ENCODE data around the gene LFNG. TPM values are rescaled to one million over a fixed set of nuclear protein-coding genes. Genes with fewer than 3 reads are reported as not detected.

The LFNG gene
- total RNA-seq, 1 experiment from 2014 or later, result 2.4 TPM

DNA sequence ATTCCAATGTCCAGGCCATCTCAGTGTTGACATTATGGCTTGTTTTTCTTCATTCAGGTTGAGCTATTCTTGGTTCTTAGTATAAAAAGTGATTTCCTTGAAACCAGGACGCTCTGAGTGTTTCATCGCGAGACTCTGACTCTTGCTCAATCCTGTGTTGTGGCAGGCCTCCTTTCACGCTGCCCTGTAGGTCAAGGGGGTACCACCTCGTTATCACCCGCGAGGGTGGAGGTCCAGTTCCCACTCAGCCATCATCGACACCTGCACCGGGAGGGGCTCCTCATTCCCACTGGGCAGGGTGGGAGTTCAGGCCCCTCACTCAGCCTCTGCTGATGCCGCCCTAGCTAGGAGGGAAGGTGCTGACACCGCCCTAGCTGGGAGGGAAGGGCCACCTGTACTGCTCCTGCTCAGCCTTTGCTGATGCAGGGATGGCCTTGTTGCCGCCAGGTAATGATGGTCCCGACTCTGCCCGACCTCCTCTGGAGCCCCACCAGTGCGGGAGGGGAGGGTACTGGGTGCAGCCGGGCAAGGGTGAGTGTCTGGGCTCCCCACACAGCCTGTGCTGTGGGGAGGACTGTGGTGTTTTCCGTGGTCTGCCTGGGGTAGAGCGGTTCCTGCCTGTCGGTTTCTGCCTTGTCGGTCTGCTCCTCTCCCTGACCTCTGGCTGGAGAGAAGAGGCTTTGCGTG, 55.6 kb downstream of the LFNG start:
- Mint-ChIP-seq H3K9me3 (ENCODE audit: unreplicated experiment) (no peaks in the 10 kb centered on the region), H3K36me3 (ENCODE audit: insufficient read depth, unreplicated experiment) (peaks cover 45% of the 10 kb centered on the region), H3K4me1 (ENCODE audit: insufficient read depth, unreplicated experiment) (no peaks in the 10 kb centered on the region), H3K27me3 (ENCODE audit: insufficient read depth, unreplicated experiment) (no peaks in the 10 kb centered on the region), H3K27ac (ENCODE audit: low read depth, unreplicated experiment) (no peak overlapping the region), H3K4me3 (ENCODE audit: unreplicated experiment) (no peak overlapping the region)
- POLR2A ChIA-PET, result no interaction called here
- CTCF ChIA-PET, result interaction anchor here (0.7 kb wide), 1 partner anchor 94 kb away, joined by 3 read pairs; no protein-coding TSS in a partner anchor
- no peak for DNase-seq (ENCODE audit: unreplicated experiment)
- intact Hi-C loops (cut with micrococcal nuclease), result no loop called here
- BruUV-seq (replicated peaks), result no TSS peak
- TF ChIP-seq, protein P1, sequence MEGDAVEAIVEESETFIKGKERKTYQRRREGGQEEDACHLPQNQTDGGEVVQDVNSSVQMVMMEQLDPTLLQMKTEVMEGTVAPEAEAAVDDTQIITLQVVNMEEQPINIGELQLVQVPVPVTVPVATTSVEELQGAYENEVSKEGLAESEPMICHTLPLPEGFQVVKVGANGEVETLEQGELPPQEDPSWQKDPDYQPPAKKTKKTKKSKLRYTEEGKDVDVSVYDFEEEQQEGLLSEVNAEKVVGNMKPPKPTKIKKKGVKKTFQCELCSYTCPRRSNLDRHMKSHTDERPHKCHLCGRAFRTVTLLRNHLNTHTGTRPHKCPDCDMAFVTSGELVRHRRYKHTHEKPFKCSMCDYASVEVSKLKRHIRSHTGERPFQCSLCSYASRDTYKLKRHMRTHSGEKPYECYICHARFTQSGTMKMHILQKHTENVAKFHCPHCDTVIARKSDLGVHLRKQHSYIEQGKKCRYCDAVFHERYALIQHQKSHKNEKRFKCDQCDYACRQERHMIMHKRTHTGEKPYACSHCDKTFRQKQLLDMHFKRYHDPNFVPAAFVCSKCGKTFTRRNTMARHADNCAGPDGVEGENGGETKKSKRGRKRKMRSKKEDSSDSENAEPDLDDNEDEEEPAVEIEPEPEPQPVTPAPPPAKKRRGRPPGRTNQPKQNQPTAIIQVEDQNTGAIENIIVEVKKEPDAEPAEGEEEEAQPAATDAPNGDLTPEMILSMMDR (IDR thresholded peaks at IDR 0.05; ENCODE audit: unreplicated experiment), result no peak

DNA sequence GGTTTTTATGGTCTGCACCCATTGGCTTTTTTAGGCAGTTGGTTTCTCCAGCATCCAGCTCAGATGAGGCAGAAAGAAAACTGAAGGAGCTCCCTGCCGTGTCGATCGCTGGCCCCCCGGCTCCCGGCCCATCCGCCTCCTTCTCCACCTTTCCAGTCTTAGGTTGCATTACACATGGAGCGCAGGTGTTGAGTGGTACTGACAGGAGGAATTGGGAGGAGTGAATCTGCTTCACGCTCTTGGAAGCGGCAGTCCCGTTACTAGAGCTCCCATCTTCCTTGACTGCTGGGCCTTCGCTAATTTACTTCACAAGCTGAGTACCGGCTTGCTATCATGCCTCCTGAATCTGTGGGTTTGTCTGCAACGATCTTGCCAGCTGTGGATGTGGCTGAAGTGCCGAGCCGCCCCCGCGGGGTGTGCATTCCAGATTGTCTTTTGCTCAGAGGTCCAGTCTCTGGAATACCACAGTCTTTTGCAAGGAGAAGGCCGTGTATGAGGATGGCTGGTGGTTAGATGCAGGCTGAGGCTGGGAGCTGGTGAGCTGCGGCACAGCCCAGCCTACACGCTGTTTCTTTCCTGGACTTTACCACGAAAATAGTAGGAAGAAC, 56.3 kb downstream of the LFNG start:
- H3K9me3 Mint-ChIP-seq (ENCODE audit: unreplicated experiment), result no peaks in the 10 kb centered on the region
- TF ChIP-seq, protein P1 (IDR thresholded peaks at IDR 0.05; ENCODE audit: unreplicated experiment), result no peak
- H3K27ac Mint-ChIP-seq (ENCODE audit: low read depth, unreplicated experiment), result no peak overlapping the region
- H3K27me3 Mint-ChIP-seq (ENCODE audit: insufficient read depth, unreplicated experiment), result no peaks in the 10 kb centered on the region
- H3K36me3 Mint-ChIP-seq (ENCODE audit: insufficient read depth, unreplicated experiment), result peaks cover 45% of the 10 kb centered on the region
- DNase-seq (ENCODE audit: unreplicated experiment), result no peak
- H3K4me1 Mint-ChIP-seq (ENCODE audit: insufficient read depth, unreplicated experiment), result no peaks in the 10 kb centered on the region
- no TSS peak for BruUV-seq (replicated peaks)
- ChIA-PET POLR2A (no interaction called here), CTCF (no interaction called here)
- no peak overlapping the region for H3K4me3 Mint-ChIP-seq (ENCODE audit: unreplicated experiment)
- intact Hi-C loops (cut with micrococcal nuclease), result no loop called here

DNA sequence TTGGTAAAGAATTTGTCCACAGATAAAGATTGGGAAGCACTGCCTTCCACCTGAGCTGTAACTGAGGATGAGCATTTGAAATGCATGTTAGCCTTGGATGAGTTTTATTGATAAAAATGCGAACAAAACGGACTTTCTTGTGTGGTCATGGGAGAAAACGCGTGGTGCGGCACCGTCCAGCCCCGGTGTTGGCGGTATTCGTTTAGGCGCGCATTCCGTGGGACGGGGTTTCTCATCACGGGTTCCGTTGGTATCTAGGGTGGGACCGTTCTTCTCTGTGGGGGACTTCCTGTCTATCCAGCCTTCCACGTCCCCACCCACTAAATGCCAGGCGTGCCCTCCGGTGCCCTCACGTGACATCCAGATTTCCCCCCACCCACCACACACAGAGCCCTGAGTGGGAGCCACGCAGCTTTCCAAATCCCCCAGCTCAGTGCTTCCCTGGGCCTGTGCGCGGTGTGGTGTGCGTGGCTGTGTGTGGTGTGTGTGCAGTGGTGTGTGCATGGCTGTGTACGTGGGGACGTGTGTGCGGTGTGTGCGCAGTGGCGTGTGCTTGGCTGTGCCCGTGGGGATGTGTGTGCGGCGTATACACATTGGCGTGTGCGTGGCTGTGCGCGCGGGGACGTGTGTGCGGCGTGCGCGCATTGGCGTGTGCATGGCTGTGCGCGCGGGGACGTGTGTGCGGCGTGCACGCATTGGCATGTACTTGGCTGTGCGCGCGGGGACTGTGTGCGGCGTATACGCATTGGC, 57.3 kb downstream of the LFNG start:
- Mint-ChIP-seq H3K27ac (ENCODE audit: low read depth, unreplicated experiment) (no peak overlapping the region), H3K9me3 (ENCODE audit: unreplicated experiment) (no peaks in the 10 kb centered on the region), H3K36me3 (ENCODE audit: insufficient read depth, unreplicated experiment) (peaks cover 45% of the 10 kb centered on the region), H3K4me1 (ENCODE audit: insufficient read depth, unreplicated experiment) (no peaks in the 10 kb centered on the region), H3K27me3 (ENCODE audit: insufficient read depth, unreplicated experiment) (no peaks in the 10 kb centered on the region), H3K4me3 (ENCODE audit: unreplicated experiment) (no peak overlapping the region)
- POLR2A ChIA-PET, result no interaction called here
- intact Hi-C loops (cut with micrococcal nuclease), result no loop called here
- no peak for DNase-seq (ENCODE audit: unreplicated experiment)
- CTCF ChIA-PET, result no interaction called here
- TF ChIP-seq, protein P1 (IDR thresholded peaks at IDR 0.05; ENCODE audit: unreplicated experiment), result no peak
- BruUV-seq (replicated peaks), result no TSS peak

Small RNAs within 50 kb of the gene (microRNA-seq; reads per million reads assigned to microRNA genes)
- gene MIR4648, result not detected

Other genes with a start within 250 kb of the LFNG start
- gene SNX8, start 205.3 kb upstream of the LFNG start, total RNA-seq (2022), result 31.0 and 31.2 TPM in 2 replicates
- gene EIF3B, start 164.9 kb upstream of the LFNG start, total RNA-seq (2022), result 258 and 290 TPM in 2 replicates
- gene CHST12, start 116.2 kb upstream of the LFNG start, total RNA-seq (2022), result 9.8 and 9.9 TPM in 2 replicates
- not detected in 2 replicates for gene GRIFIN, start 43.4 kb upstream of the LFNG start, total RNA-seq (2022)
- 15.4 and 18.0 TPM in 2 replicates for gene BRAT1, start 35.8 kb downstream of the LFNG start, total RNA-seq (2022)
- gene IQCE, start 39.2 kb downstream of the LFNG start, total RNA-seq (2022), result 16.7 and 23.9 TPM in 2 replicates
- gene TTYH3, start 112.2 kb downstream of the LFNG start, total RNA-seq (2022), result 20.9 and 34.7 TPM in 2 replicates
- gene AMZ1, start 168.4 kb downstream of the LFNG start, total RNA-seq (2022), result not detected in 2 replicates

All from MCF 10A (cell line).